GM18907 (cell line): Measurements from ENCODE around the gene CFAP65.

Experiments
- ATAC-seq: cut with Tn5 transposase; IDR thresholded peaks from one replicate; pipeline ENCODE4 v1.9.1; 2021; ENCODE audit warnings: mild to moderate bottlenecking, moderate library complexity; ENCODE audit not compliant: unreplicated experiment

CFAP65 gene

DNA sequence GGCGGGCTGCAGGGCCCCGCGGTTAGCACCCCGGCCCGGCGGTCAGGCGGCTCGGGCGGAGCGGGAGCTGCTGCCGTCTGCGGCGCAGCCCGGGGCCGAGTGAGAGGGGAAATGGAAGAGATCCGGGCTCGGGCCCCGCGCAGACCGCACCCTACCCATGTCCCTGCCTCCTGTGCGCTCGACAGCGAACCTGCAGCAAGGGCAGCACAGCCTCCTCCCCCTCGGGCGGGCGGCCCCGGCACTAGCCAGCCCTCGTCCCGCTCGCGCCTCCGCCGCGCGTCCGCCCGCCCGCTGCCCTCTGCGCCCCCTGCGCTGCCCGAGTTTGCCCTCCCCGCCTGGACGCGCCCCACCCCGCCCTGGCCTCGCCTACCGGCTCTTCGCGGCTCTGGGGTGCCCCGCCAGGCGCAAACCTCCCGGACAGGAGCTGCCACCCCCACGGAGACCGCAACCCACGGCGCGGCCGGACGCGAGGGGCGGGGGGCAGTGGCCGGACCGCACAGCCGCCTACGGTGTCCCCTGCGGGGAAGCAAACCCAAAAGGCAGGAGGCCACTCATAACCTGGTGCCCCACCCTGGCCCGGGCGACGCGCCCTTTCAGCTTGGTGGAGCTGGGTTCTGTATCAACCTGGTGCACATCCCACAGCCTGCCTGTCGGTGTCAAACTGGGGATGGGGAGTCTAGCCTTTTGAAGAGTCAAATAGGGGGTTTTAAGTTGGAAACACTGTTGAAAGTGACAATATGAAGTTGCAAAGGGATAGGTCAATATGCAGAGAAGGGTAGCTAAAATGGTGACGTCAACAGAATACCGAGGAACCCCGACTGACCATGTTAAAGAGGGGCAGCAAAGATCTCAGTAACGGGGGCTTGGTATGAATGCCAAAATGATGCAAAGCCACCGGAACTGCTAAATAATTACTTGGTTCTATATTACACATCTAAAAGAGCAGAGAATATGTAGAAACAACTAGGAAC, 19.8 kb upstream of the CFAP65 start, which contains the start of gene IHH:
Gene IHH, minus strand, starts transcription at position 101 of the 971 bp plus-strand sequence. CDS start 454 bp downstream, outside the sequence.
- ATAC-seq = no peak

DNA sequence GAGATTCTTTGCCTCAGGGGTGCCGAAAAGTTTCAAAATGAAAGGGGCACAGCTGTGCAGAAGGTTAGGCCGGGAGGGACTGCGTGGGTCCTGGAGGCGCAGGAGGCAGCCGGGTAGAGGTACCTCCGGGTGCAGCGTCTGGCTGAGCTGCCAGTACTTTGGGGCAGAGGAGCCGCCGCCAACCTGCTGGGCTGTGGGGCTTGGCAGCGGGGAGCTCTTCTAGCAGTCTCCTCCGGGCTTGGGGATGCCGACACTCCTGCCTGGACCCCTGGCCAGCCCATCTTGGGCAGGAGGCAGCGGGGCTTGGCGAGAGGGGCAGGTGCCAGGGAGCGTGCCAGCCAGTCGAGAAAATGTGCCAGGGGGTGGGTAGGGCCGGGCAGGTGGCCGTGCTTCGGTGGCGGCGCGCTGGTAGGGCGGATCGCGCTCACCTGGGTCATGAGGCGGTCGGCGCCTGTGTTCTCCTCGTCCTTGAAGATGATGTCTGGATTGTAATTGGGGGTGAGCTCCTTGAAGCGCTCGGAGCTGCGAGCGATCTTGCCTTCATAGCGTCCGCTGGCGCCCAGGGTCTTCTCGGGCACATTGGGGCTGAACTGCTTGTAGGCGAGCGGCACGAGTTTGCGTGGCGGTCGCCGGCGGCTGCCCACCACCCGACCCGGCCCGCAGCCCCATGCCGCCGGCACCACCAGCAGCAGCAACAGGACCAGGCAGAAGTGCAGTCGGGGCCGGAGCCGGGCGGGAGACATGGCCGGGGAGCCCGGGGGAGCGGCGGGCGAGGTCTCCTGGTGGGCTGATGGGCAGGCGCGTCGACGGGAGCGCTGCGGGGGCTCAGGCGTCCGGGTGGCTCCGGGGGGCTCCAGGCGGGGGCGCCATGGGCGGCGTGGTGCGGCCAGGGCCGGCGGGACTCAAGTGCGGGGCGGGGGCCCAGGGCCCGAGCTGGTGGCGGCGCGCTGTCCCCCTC, 18.7 kb upstream of the CFAP65 start:
- ATAC-seq = no peak

DNA sequence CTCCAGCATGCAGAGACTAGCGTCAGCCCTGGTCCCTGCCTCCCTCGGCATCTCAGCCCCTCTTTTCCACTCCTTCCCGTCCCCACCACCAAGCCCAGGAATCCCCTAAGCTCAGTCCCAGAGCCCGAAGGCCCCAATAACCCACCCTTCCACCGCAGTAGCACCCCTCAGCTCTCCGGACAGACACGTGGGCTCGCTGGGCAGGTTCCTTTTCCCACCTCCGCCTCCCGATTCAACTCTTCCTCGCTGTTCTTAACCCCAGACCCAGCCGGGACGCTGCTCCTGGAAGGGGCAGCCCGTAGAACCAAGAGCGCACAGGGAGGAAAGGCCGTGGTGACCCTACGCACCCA, 18.0 kb upstream of the CFAP65 start:
- ATAC-seq = no peak

DNA sequence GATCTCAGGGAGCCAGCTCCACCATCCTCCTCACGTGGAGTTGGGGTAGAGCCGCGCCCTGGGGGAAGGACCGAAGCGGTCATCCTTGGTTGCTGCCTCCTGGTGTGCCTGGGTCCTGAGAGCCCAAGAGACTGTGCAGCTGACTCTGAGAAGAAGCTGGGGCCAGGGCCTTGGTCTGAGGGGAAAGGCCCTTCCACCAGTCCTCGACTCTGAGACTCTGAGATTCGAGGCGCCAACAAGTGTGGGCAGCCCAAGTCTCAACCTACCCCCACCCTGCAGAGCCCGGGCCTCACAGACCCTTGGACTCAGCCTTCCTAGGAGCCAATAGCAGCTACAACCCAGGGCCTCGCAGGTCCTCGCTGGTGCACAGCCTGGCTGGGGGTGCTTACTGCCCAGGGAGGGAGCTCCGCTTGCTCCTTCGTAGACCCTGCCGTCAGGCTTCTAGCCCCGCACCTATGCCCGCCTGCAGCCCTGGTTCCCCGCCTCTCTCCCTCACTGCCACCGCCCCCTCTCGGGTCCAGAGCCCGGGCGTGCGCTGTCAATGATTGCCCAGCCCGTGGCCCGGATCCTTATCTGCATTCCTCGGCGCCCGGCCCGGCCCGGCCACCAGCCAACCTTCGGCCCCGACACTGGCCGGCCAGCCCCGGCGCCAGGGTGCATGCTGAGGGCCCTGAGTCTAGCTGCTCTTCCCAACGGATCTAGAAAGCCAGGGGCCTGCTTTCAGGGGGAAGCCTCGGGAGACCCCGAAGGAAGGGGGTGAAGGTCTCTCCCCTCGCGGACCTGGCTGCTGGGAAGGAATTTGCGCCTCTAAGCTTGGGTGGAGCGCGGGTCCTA, 17.4 kb upstream of the CFAP65 start:
- ATAC-seq = no peak

DNA sequence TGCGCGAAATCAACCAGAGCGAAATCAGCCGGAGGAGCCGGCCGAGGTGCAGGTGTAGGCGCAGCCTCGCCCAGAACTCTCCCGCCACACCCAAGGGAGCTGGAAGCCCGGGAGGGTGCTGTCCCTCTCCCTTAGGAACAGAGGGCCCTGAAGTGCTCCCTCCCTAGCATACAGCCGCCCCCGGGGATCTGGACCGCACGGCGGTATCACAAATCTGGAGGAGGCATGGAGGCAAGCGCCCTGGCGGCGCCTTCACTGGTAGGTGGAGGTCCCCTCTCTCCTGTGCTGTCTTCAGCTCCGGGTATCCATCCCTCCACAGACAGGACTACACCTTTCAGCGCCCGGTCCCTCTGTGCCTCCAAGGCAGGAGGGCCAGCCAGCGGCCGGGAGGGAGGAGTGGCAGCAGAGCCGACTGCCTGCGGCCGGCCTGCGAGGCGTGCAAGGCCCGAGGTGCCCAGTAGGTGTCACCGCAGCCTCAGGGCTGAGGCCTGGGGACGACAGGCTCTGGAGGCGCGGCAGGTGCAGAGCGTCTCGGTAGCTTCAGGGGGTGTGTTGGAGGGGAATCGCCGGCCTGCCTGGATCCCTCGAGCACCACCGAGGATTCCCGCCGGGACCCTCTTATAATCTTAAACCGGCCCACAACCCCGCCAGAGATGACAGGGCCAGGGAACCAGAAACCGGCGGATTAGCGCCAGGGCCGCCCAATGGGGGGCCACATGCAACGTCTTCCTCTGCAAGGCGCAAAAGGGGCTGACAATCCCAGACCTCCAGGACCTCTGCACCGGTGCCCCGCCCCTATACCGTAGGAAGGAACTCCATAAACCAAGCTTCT, 16.6 kb upstream of the CFAP65 start:
- ATAC-seq = peak; percentile 84

DNA sequence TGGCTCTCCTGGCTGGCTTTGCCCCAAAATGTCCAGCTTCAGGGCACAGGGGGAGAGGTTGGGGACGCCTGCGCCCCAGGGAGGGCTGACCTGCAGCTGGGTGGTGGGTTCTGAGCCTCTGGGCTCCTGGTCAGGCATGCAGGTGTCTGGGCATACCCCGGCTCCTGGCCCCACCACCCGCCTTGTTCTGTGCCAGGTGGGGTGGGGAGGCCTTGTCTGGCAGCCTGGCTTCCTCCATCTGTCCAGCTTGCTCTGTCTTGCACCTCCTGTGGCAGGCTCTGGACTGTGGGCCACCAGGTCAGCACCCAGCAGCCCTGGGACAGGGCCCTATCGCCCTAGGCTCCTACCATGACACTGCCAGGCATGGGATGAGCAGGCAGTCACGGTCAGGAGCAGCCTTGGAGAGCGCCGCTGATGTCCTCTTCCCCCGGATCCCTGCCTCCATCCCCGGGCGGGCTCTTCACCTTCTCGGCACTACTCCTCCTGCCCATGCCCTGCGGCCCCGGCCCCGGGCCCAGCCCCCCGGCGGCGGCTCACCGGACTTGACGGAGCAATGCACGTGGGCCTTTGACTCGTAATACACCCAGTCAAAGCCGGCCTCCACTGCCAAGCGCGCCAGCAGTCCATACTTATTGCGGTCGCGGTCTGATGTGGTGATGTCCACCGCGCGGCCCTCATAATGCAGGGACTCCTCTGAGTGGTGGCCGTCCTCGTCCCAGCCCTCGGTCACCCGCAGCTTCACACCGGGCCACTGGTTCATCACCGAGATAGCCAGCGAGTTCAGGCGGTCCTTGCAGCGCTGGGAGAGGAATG, 15.8 kb upstream of the CFAP65 start:
- no peak for ATAC-seq

DNA sequence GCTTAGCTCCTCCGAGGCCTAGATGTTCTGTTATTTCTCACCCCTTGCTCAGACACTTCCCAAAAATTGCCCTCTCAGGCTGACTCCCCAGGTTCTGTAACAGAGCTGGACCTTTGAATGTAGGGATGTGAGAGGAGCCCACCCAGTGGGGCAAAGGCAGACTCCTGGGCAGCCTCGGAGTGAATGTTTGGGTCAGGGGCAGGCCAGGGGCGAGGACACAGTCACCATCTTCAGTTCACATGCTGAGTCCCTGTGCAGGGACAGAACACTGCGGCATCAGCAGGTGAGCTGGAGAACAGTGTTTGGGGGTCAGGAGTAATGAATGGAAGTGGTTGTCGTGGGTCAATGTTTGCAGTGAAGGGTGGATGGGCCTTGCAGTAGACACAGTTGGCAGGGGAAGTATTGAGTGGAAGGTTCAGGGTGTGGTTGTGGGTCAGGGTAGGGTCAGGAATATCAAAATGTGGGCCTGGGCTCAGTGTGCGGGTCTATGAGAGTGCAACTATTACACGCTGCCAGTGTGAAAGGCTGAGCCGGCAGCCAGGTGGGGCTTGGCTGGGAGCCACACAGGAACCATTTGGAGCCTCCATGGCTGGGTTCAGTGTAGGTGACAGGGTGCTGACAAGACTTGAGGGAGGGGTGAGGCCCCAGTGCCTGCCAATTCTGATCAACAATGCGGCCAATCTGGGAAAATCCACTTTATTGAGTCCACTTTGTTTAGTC, 15.0 kb upstream of the CFAP65 start:
- ATAC-seq = no peak

DNA sequence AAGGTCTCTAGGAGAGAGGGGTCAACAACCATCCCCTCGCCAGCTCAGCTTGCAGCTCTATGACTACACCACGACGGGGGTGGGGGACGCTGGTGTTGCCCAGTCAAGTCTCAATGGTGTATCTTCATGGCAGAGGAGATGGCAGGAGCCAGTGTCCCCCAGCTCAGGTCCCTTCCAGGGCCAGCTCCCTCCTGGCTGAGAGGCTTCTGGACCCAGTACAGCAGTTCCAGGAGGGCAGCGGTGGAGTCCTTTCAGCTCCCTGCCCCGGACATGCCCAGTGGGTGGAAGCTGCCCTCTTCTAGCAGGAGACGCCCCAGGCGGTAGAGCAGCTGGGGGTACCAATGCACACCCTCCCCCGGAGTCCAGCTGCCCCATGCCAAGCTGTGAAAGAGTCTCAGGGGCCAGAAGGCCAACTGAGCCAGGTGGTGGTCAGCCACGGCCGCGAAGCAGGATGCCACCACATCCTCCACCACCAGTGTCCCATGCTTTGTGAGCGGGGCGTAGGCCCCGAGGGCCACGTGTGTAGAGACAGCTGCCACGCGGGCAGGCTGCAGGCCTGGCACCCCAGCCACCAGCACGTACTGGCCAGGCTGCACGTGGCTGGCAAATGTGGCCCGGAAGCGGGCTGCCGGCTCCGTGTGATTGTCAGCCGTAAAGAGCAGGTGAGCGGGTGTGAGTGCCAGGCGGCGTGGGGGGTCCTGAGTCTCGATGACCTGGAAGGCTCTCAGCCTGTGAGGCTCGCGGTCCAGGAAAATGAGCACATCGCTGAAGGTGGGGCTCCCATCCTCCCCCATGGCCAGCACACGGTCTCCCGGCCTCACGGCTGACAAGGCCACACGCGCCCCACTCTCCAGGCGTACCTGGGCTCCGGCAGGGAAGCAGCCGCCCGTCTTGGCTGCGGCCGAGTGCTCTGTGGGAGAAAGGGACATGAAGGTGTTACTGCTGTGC, 13.9 kb upstream of the CFAP65 start:
- no peak for ATAC-seq

DNA sequence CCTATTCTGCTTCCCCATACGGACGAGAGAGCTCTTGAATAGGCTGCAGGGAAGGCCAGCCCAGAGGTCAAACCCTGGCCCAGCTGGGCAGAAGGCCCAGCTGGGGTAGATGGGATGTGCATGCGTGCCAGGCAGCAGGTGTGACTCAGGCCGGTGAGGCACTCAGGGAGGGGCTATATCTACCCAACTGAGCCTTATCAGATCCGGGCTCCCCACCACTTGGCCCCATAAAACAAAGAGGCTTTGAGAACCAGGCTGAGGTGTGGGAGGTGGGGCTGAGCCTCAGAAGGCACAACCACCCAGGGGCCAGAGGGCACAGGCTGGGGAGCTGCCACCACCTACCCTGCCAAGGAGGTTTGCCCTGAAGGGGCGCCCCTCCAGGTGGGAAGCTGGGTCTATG, 8.0 kb upstream of the CFAP65 start:
- no peak for ATAC-seq

DNA sequence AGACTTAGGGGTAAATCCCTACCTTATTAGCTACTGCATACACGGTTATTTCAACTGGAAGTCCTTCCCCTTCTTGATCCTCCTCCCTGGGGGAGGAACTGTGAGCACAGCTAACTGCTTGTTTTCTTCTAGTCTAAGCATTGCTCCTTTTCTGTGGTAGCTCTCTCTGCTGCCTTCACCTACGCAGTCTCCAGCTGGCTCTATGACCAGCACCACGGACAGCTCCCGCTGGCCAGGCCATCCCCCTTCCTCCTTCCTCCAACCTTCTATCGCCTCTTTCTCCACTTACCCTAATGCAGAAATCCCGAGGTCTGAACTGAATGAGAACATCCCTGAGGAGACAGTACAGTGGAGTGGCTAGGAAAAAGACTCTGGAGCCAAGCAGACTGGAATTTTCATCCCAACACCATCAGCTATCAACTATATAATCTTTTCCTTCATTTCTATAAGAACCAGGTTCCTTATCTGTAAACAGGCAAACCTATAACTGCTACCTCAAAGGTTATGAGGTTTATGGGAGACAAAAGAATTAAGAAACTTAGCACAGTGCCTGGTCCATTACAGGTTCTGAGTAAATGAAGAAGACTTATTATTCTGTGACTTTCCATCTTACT, 4.7 kb upstream of the CFAP65 start:
- no peak for ATAC-seq

DNA sequence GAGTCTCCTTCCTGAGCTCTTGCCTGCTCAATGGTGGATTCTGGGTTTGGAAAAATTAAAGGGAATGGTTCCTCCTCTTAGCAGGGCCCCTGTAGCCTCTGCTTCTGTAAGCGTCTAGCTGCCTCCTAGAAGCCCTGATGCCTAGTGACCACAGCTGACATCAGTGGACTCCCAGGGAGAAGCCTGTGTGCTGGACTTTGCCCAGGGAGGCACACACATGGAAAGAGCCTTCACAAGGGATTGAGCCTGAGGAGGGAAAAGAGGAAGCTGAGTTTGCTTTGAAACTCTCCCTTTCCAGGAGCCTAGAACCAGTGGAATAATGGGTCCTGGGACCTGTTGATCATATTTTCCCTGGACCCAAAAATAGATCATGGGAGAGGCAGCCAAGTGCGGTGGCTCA, 1.4 kb upstream of the CFAP65 start:
- ATAC-seq = no peak

DNA sequence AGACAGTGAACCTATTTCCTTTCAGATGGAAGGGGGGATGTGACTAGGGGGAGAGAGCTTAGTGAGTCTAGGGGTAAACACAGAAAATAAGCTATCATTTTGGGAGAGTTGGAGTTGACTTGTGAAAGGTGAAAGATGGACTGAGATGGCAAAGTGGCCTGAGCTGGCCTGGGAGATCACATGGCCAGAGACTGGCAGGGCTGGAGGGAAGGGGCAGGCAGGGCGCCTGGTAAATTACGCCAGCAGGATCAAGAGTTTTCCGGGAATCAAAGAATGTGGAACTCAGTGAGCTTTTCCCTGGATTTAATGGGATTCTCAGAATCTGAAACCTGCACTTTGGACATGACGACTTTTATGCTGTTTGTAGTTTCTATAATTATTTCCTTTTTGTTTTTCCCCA, 841 bp upstream of the CFAP65 start:
- ATAC-seq = no peak

DNA sequence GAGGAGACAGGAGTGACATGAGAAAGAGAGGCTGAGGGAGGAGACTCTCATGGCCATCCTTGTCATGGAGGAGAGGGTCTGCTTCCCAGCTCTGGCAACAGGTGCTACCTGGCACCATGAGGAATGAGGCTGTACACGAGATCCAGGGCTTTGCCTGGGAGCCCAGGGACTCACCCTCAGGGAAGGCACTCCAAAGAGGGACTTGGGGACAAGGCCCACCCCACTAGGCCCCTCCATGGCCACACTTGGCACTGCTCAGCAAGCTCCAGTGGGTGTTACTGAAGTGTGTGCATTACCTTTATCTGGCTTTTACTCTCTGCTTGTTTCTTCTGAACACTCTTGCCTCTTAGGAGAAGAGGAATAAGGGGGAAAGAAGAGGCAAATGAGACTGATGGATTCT, 2.7 kb downstream of the CFAP65 start:
- no peak for ATAC-seq

DNA sequence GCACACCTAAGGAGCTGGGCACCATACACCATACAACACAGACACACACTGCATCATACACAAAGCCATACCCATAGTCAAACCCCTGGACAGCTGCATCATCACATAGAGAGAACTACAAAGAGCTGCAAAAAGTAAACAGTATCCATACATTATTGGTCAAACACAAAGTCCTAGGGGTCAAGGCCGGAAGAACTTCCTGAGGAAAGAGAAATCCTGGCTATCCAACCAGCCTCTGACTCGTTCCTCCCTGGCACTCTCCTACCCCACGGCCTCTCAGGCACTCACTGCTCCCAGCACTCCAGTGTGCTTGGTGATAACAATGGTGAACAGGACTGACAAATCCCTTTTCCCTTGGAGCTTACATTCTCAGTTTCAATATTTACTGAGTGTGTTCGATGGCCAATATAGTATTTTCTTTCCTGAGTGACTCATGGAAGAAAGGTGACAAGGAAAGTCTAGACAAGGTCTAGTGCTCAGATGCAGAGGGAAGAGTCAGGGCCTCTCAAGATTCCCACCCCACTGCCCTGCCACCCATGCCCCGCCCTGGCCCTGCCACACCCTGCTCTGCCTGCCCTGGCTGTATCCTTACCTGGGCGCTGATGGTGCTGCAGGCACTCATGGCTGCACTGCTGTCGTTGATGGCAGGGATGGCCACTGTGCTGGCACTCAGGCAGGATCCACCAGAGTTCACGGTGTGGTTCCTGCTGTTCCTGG, 3.4 kb downstream of the CFAP65 start:
- no peak for ATAC-seq

DNA sequence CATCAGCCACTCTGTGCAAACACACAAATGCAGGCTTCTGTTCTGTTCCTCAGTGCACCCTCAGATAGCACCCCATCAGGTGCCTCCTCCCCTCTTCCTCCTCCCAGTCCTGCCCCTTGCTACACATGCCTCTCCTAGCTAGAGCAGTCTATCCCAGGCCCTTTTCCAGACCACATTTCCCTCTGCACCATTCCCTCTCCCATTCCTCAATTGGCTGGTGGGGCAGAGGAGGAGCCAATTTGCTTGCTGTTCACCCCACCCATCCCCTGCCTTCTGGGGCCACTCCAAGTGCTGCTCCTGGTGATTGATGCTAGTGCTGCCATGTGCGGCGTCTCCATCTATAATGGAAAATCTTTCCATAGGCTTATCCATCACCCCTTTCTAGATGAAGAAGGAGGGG, 5.4 kb downstream of the CFAP65 start:
- ATAC-seq = no peak

DNA sequence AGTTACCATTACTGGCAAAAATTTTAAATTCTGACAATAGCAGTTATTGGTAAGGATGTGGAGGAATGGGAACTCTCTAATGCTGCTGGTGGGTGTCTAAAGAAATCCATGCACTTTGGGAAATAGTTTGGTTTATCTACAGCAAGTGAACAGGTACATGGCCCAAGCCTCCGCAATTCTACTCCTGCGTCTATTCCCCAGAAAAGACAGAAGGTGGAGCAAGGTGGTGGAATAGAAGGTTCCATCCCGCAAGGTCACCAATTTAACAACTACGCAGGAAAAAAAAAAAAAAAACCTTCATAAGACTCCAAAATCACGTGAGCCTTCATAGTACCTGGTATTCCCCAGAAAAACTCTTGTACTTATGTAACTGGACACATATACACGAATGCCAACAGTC, 6.5 kb downstream of the CFAP65 start:
- ATAC-seq = no peak
